Neural progenitor cell (in vitro differentiated cells): ENCODE results near the gene SCO2. TPM values are rescaled to one million over a fixed set of nuclear protein-coding genes. Genes with fewer than 3 reads are reported as not detected.

Experiments used
- DNase-seq: peaks from one replicate; pipeline ENCODE4 v3.0.0-alpha.2; 2016; ENCODE audit warnings: low spot score
- H2AFZ ChIP-seq: fragments of 200-600 bp; sonication (generic); replicated peaks from 2 replicates; pipeline ENCODE4 v1.6.1; 2016; ENCODE audit warnings: antibody characterized with exemption
- H3F3A ChIP-seq: fragments of 200-600 bp; sonication (generic); 2 replicates; pipeline ENCODE4 v1.6.1; 2016; ENCODE audit warnings: antibody characterized with exemption, low read depth
- H3K27ac ChIP-seq: fragments of 200-600 bp; sonication (generic); 2 replicates; pipeline ENCODE4 v1.5.1; 2016; ENCODE audit warnings: mild to moderate bottlenecking
- H3K27me3 ChIP-seq: fragments of 200-600 bp; sonication (generic); 2 replicates; pipeline ENCODE4 v1.6.1; 2016; ENCODE audit warnings: mild to moderate bottlenecking, moderate library complexity
- H3K36me3 ChIP-seq: fragments of 200-600 bp; sonication (generic); 2 replicates; pipeline ENCODE4 v1.5.1; 2016
- H3K4me1 ChIP-seq: fragments of 200-600 bp; sonication (generic); 2 replicates; pipeline ENCODE4 v1.6.1; 2016; ENCODE audit warnings: mixed run types
- H3K4me2 ChIP-seq: fragments of 200-600 bp; sonication (generic); 2 replicates; pipeline ENCODE4 v1.6.1; 2016
- H3K4me3 ChIP-seq: fragments of 200-600 bp; sonication (generic); 2 replicates; pipeline ENCODE4 v1.5.1; 2016
- H3K79me2 ChIP-seq: fragments of 200-600 bp; sonication (generic); 2 replicates; pipeline ENCODE4 v1.6.1; 2016; ENCODE audit warnings: low read depth
- H3K9ac ChIP-seq: fragments of 200-600 bp; sonication (generic); 2 replicates; pipeline ENCODE4 v1.6.1; 2016
- H3K9me3 ChIP-seq: fragments of 200-600 bp; sonication (generic); 2 replicates; pipeline ENCODE4 v1.5.1; 2016; ENCODE audit warnings: low read depth
- H4K20me1 ChIP-seq: fragments of 200-600 bp; sonication (generic); 2 replicates; pipeline ENCODE4 v1.6.1; 2016; ENCODE audit warnings: low read depth
- H3K27ac Mint-ChIP-seq: 3 replicates; pipeline ENCODE4 v1.8.0; 2021; ENCODE audit warnings: mixed read lengths
- H3K27me3 Mint-ChIP-seq: 2 replicates; pipeline ENCODE4 v1.8.0; 2022; ENCODE audit warnings: low read depth, mild to moderate bottlenecking, inconsistent platforms, moderate library complexity, mixed read lengths; ENCODE audit not compliant: insufficient read depth
- H3K36me3 Mint-ChIP-seq: 3 replicates; pipeline ENCODE4 v1.8.0; 2021; ENCODE audit warnings: mixed read lengths
- H3K4me1 Mint-ChIP-seq: 3 replicates; pipeline ENCODE4 v1.8.0; 2021; ENCODE audit warnings: mixed read lengths
- H3K4me3 Mint-ChIP-seq: 3 replicates; pipeline ENCODE4 v1.8.0; 2021; ENCODE audit warnings: mild to moderate bottlenecking, moderate library complexity, mixed read lengths
- H3K9me3 Mint-ChIP-seq: 3 replicates; pipeline ENCODE4 v1.8.0; 2020; ENCODE audit warnings: mixed read lengths
- EZH2 ChIP-seq: fragments of 200-600 bp; sonication (generic); IDR thresholded peaks from 2 replicates; pipeline ENCODE4 v1.6.1; 2017; ENCODE audit warnings: antibody characterized with exemption, mild to moderate bottlenecking, moderate library complexity
- EZH2phosphoT487 ChIP-seq: fragments of 200-600 bp; sonication (generic); IDR thresholded peaks from 2 replicates; pipeline ENCODE4 v1.6.1; 2017; ENCODE audit warnings: antibody characterized with exemption
- total RNA-seq: library from RNA; depleted of rRNA; stranded (reverse); fragments of >200 nt; gene quantifications from 2 replicates; pipeline ENCODE4 v1.2.3, GENCODE V29; 2015; ENCODE audit warnings: low replicate concordance
- TF ChIP-seq, protein P1 (sequence below): fragments of 200-600 bp; sonication (generic); IDR thresholded peaks from 2 replicates; pipeline ENCODE4 v1.5.1; 2017; ENCODE audit warnings: antibody characterized with exemption, mild to moderate bottlenecking

SCO2 gene
- total RNA-seq, 1 donor from 2014 or later, result not detected

- TF ChIP-seq EZH2phosphoT487, result no peak
- no peak for TF ChIP-seq EZH2
- TF ChIP-seq, protein P1, sequence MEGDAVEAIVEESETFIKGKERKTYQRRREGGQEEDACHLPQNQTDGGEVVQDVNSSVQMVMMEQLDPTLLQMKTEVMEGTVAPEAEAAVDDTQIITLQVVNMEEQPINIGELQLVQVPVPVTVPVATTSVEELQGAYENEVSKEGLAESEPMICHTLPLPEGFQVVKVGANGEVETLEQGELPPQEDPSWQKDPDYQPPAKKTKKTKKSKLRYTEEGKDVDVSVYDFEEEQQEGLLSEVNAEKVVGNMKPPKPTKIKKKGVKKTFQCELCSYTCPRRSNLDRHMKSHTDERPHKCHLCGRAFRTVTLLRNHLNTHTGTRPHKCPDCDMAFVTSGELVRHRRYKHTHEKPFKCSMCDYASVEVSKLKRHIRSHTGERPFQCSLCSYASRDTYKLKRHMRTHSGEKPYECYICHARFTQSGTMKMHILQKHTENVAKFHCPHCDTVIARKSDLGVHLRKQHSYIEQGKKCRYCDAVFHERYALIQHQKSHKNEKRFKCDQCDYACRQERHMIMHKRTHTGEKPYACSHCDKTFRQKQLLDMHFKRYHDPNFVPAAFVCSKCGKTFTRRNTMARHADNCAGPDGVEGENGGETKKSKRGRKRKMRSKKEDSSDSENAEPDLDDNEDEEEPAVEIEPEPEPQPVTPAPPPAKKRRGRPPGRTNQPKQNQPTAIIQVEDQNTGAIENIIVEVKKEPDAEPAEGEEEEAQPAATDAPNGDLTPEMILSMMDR, result no peak
- Histone ChIP-seq H3K79me2 (peaks cover 19% of the 10 kb centered on the region), H3K9me3 (no peaks in the 10 kb centered on the region), H3K36me3 (no peaks in the 10 kb centered on the region), H4K20me1 (peaks cover 23% of the 10 kb centered on the region), H3K4me3 (no peak overlapping the region), H3K27me3 (no peaks in the 10 kb centered on the region), H3K4me2 (no peak overlapping the region), H2AFZ (no peak overlapping the region), H3K27ac (no peak overlapping the region), H3F3A (peaks cover 6% of the 10 kb centered on the region), H3K9ac (no peak overlapping the region), H3K4me1 (peaks cover 16% of the 10 kb centered on the region)
- no peak for DNase-seq
- Mint-ChIP-seq H3K36me3 (peaks cover 4% of the 10 kb centered on the region), H3K27ac (no peak overlapping the region), H3K27me3 (no peaks in the 10 kb centered on the region), H3K9me3 (no peaks in the 10 kb centered on the region), H3K4me3 (no peak overlapping the region), H3K4me1 (peaks cover 9% of the 10 kb centered on the region)
Measured at GRCh38 chr22:50504369-50505211, 20.8 kb downstream of the SCO2 start.

GRCh38 chr22:50503475-50504145 is 21.8 kb downstream of the SCO2 start:
- TF ChIP-seq EZH2phosphoT487 (no peak), EZH2 (no peak)
- TF ChIP-seq, protein P1, result no peak

GRCh38 chr22:50502628-50503474 is 22.5 kb downstream of the SCO2 start:
- Mint-ChIP-seq H3K36me3 (peaks cover 4% of the 10 kb centered on the region), H3K4me3 (no peak overlapping the region), H3K27ac (no peak overlapping the region), H3K4me1 (peaks cover 3% of the 10 kb centered on the region), H3K27me3 (peaks cover 1% of the 10 kb centered on the region), H3K9me3 (no peaks in the 10 kb centered on the region)
- Histone ChIP-seq H3K4me3 (no peak overlapping the region), H3K4me1 (peaks cover 7% of the 10 kb centered on the region), H3K9me3 (no peaks in the 10 kb centered on the region), H3K27me3 (no peaks in the 10 kb centered on the region), H3F3A (peaks cover 11% of the 10 kb centered on the region), H3K79me2 (peaks cover 6% of the 10 kb centered on the region), H3K9ac (no peak overlapping the region), H3K27ac (no peak overlapping the region), H4K20me1 (peaks cover 11% of the 10 kb centered on the region), H3K36me3 (no peaks in the 10 kb centered on the region), H3K4me2 (no peak overlapping the region), H2AFZ (no peak overlapping the region)
- no peak for DNase-seq
- TF ChIP-seq, protein P1, result no peak
- no peak for TF ChIP-seq EZH2
- TF ChIP-seq EZH2phosphoT487, result no peak

More at GRCh38 chr22:50503475-50504145, 21.8 kb downstream of the SCO2 start:
- no peak overlapping the region for H3K4me2 ChIP-seq
- no peaks in the 10 kb centered on the region for H3K36me3 ChIP-seq
- Mint-ChIP-seq H3K4me3 (no peak overlapping the region), H3K27ac (no peak overlapping the region), H3K9me3 (no peaks in the 10 kb centered on the region), H3K27me3 (no peaks in the 10 kb centered on the region), H3K4me1 (peaks cover 2% of the 10 kb centered on the region), H3K36me3 (peaks cover 4% of the 10 kb centered on the region)
- H3K4me3 ChIP-seq, result no peak overlapping the region
- DNase-seq, result no peak
- H3K27ac ChIP-seq, result no peak overlapping the region
- H3F3A ChIP-seq, result peaks cover 3% of the 10 kb centered on the region
- peaks cover 7% of the 10 kb centered on the region for H3K4me1 ChIP-seq
- H2AFZ ChIP-seq, result no peak overlapping the region
- no peaks in the 10 kb centered on the region for H3K27me3 ChIP-seq
- peaks cover 10% of the 10 kb centered on the region for H3K79me2 ChIP-seq
- H3K9ac ChIP-seq, result no peak overlapping the region
- H3K9me3 ChIP-seq, result no peaks in the 10 kb centered on the region
- H4K20me1 ChIP-seq, result peaks cover 13% of the 10 kb centered on the region
